ENCODE measurements around the gene ANGPTL3.

- no peak for TF ChIP-seq POLR2A (IDR thresholded peaks at IDR 0.05)
- TF ChIP-seq, protein P1, sequence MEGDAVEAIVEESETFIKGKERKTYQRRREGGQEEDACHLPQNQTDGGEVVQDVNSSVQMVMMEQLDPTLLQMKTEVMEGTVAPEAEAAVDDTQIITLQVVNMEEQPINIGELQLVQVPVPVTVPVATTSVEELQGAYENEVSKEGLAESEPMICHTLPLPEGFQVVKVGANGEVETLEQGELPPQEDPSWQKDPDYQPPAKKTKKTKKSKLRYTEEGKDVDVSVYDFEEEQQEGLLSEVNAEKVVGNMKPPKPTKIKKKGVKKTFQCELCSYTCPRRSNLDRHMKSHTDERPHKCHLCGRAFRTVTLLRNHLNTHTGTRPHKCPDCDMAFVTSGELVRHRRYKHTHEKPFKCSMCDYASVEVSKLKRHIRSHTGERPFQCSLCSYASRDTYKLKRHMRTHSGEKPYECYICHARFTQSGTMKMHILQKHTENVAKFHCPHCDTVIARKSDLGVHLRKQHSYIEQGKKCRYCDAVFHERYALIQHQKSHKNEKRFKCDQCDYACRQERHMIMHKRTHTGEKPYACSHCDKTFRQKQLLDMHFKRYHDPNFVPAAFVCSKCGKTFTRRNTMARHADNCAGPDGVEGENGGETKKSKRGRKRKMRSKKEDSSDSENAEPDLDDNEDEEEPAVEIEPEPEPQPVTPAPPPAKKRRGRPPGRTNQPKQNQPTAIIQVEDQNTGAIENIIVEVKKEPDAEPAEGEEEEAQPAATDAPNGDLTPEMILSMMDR (IDR thresholded peaks at IDR 0.05) = no peak
These were observed 36.0 kb upstream of the ANGPTL3 start for GRCh38 chr1:62561306-62561705.

All from body of pancreas (tissue), 4 donors.